ENCODE results near the gene RNPS1.

RNPS1 gene

GRCh38 chr16:2297506-2297860 is 29.6 kb upstream of the RNPS1 start:
- DNase-seq (ENCODE audit: insufficient read length, low spot score) (no peak), FAIRE-seq (no peak)
- TF ChIP-seq CTCF (IDR thresholded peaks at IDR 0.05; ENCODE audit: insufficient read depth, missing control alignments) = no peak

- DNase-seq (ENCODE audit: insufficient read length, low spot score) = no peak
- FAIRE-seq = no peak
- TF ChIP-seq CTCF (IDR thresholded peaks at IDR 0.05; ENCODE audit: insufficient read depth, missing control alignments) = peak; percentile 46
Measured at GRCh38 chr16:2296661-2297505, 29.0 kb upstream of the RNPS1 start.

- DNase-seq (ENCODE audit: insufficient read length, low spot score) (no peak), FAIRE-seq (no peak)
- no peak for TF ChIP-seq CTCF (IDR thresholded peaks at IDR 0.05; ENCODE audit: insufficient read depth, missing control alignments)
Measured at GRCh38 chr16:2295056-2295798, 27.3 kb upstream of the RNPS1 start.

- FAIRE-seq = no peak
- DNase-seq (ENCODE audit: insufficient read length, low spot score) = no peak
- TF ChIP-seq CTCF (IDR thresholded peaks at IDR 0.05; ENCODE audit: insufficient read depth, missing control alignments) = no peak
Measured at GRCh38 chr16:2292221-2292620, 24.3 kb upstream of the RNPS1 start.

- no peak for FAIRE-seq
- TF ChIP-seq CTCF (IDR thresholded peaks at IDR 0.05; ENCODE audit: insufficient read depth, missing control alignments) = no peak
- no peak for DNase-seq (ENCODE audit: insufficient read length, low spot score)
Measured at GRCh38 chr16:2289282-2289681, 21.4 kb upstream of the RNPS1 start.

- no peak for TF ChIP-seq CTCF (IDR thresholded peaks at IDR 0.05; ENCODE audit: insufficient read depth, missing control alignments)
- DNase-seq (ENCODE audit: insufficient read length, low spot score) (no peak), FAIRE-seq (no peak)
Measured at GRCh38 chr16:2288726-2289125, 20.8 kb upstream of the RNPS1 start.
